ENCODE measurements around the gene SAC3D1. TPM values are rescaled to one million over a fixed set of nuclear protein-coding genes. Genes with fewer than 3 reads are reported as not detected.
"Not testable (repeated sequence)": the region's sequence is repeated elsewhere in the genome, so short reads cannot be mapped to it uniquely, and the experiment has no call there.

The SAC3D1 gene
- 11.7 TPM for polyA plus RNA-seq (2013, experiment 1 of 2; ENCODE audit: insufficient read length)
- polyA plus RNA-seq (2013, experiment 2 of 2; ENCODE audit: insufficient read length): 13.8 TPM

GRCh38 chr11:65040847-65041622 lies at the start of gene SAC3D1:
Gene SAC3D1 (plus strand): TSS chr11:65041210. CDS start chr11:65041293, 83 bp downstream.
- peak; percentile 94 for DNase-seq

- no peak for DNase-seq
Measured at GRCh38 chr11:64994318-64994717, 46.7 kb upstream of the SAC3D1 start.

- no peak for DNase-seq
Measured at GRCh38 chr11:64996327-64996709, 44.7 kb upstream of the SAC3D1 start.

GRCh38 chr11:64996710-64997380 lies 44.2 kb upstream of the SAC3D1 start, which contains the start of gene BATF2:
Gene BATF2 (minus strand): TSS chr11:64996971. CDS start chr11:64996914, 57 bp downstream.
- DNase-seq: peak; percentile 61

GRCh38 chr11:64998141-64998540 lies 42.9 kb upstream of the SAC3D1 start:
- DNase-seq: no peak

GRCh38 chr11:64998690-64999431 lies 42.1 kb upstream of the SAC3D1 start:
- DNase-seq: no peak

- DNase-seq: no peak
Measured at GRCh38 chr11:64999478-64999877, 41.5 kb upstream of the SAC3D1 start.

- DNase-seq: no peak
Measured at GRCh38 chr11:65002706-65003105, 38.3 kb upstream of the SAC3D1 start.

- DNase-seq: peak; percentile 41
Measured at GRCh38 chr11:65003282-65003681, 37.7 kb upstream of the SAC3D1 start.

- not testable (repeated sequence) for DNase-seq
Measured at GRCh38 chr11:65003968-65004367, 37.0 kb upstream of the SAC3D1 start.

GRCh38 chr11:65008016-65008415 lies 33.0 kb upstream of the SAC3D1 start:
- DNase-seq: peak; percentile 25

- DNase-seq: no peak
Measured at GRCh38 chr11:65008873-65009272, 32.1 kb upstream of the SAC3D1 start.

GRCh38 chr11:65013130-65013887 lies 27.7 kb upstream of the SAC3D1 start:
- peak; percentile 87 for DNase-seq

GRCh38 chr11:65013888-65014725 lies 26.9 kb upstream of the SAC3D1 start, which contains the start of gene ARL2:
Gene ARL2 (plus strand): TSS chr11:65014160. CDS start chr11:65014208, 48 bp downstream.
- peak; percentile 92 for DNase-seq

GRCh38 chr11:65014726-65015227 lies 26.2 kb upstream of the SAC3D1 start:
- no peak for DNase-seq

- DNase-seq: no peak
Measured at GRCh38 chr11:65016705-65017104, 24.3 kb upstream of the SAC3D1 start.

- DNase-seq: no peak
Measured at GRCh38 chr11:65017937-65018336, 23.1 kb upstream of the SAC3D1 start.

GRCh38 chr11:65019824-65020223 lies 21.2 kb upstream of the SAC3D1 start:
- no peak for DNase-seq

- DNase-seq: no peak
Measured at GRCh38 chr11:65021003-65021402, 20.0 kb upstream of the SAC3D1 start.

GRCh38 chr11:65021509-65021908 lies 19.5 kb upstream of the SAC3D1 start:
- no peak for DNase-seq

GRCh38 chr11:65023502-65023901 lies 17.5 kb upstream of the SAC3D1 start:
- DNase-seq: not testable (repeated sequence)
